Activated CD4-positive, alpha-beta T cell treated with anti-CD3 and anti-CD28 coated beads for 1 hour (primary cell): ENCODE measurements around the gene MRPL36.
"Not testable (repeated sequence)": the region's sequence is repeated elsewhere in the genome, so short reads cannot be mapped to it uniquely, and the experiment has no call there.

Experiments used
- DNase-seq: peaks from one replicate; pipeline ENCODE4 v3.0.0-alpha.2; 2020

The MRPL36 gene

GRCh38 chr5:1799602-1800471 is at the start of gene MRPL36:
Gene MRPL36 (minus strand): TSS chr5:1799837. CDS start chr5:1798935, 902 bp downstream.
- DNase-seq = peak; percentile 87

GRCh38 chr5:1847611-1848010 is 48.0 kb upstream of the MRPL36 start:
- no peak for DNase-seq

DNA sequence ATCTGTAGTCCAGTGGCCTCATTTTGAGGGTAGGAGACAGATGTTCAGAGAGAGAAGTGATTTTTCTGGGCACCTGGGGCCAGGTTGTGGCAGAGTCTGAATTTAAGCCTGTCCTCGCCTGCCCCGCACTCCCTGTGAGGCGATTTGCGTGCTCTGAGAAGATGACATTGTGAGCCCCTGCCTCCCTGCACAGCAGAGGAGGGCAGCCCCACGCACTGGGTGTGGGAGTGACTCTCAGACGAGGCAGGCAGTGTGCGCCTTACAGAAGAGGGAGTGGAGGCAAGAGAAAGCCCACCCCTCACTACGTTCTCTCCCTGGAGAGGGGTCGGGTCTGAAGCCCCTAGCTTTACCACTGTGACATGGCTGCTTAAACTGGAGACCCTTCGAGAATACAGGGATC is 47.4 kb upstream of the MRPL36 start:
- no peak for DNase-seq

DNA sequence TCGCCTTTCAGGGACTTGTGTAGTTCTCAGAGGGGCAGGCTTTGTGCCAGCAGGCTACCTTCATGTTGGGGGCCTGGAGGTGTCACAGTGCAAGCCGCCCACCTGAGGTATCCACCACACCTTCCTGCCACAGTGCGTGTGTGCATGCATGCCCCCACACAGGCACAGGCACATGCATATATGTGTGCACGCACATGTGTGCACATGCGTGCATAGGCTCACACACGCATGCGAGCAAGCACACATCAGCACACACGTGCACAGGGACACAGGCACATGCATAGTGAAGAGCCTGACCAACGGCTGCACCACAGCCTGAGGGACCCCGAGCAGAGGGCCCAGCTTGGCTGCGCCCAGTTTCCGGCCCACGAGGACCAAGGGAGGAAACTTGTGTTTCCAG is 46.9 kb upstream of the MRPL36 start:
- DNase-seq = no peak

DNA sequence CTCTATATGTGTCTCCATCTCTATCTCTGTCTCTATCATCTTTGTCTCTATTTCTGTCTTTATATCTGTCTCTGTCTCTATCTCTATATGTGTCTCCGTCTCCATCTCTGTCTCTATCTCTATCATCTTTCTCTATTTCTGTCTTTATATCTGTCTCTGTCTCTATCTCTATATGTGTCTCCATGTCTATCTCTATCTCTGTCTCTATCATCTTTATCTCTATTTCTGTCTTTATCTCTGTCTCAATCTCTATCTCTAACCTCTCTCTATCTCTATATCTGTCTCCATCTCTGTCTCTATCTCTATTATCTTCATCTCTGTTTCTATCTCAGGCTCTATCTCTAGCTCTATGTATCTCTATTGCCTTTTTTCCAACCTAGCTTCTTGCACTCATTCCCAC is 46.1 kb upstream of the MRPL36 start:
- DNase-seq = no peak

GRCh38 chr5:1844708-1845436 is 45.2 kb upstream of the MRPL36 start:
- DNase-seq = no peak

DNA sequence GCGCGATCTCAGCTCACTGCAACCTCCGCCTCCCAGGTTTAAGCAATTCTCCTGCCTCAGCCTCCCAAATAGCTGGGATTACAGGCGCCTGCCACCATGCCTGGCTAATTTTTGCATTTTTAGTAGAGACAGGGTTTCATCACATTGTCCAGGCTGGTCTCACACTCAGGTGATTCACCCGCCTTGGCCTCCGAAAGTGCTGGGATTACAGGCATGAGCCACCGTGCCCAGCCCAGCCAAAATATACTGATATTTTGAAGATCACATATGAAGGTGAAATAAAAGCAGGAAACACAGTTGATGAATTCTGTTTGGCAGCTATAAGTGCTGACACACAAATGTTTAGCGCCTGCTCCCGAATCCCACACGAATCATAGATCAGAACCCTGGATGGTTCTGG is 44.1 kb upstream of the MRPL36 start:
- DNase-seq = not testable (repeated sequence)

DNA sequence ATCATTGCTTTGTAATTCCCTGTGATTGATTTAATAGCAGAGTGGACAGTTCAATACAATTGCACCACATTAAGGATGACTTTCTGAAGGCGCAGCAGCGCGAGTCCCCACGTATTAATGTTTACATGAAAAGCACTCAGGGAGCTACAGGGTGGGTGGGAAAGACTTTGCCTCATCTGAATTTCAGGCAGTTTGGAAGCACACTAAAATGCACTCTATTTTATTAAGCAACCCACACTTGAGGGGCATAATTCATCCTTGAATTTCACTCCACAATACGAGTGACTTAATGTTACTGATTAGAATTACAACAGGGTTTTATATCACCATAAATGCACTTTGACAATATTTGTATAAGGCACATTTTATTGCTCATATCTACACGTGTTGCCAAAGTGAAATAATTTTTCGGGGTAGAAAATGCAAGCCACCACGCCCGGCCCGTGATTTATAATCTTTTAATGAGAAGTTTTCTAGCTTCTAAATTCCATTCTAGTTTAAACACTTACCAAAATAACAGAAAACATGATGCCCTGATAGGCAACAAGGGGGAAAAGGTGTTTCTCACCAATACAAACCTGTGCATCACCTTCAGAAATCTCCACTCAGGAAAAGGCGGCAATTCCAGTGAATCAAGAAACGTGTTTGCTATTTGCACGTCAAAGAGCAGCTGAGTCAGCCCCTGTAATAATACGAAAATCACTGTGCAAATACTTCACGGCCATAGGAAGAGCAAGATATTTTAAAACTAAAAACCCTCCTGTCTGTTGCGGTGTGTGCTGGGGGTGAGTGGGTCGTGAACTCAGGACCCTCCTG is 42.6 kb upstream of the MRPL36 start:
- DNase-seq = no peak

- DNase-seq = no peak
Measured at GRCh38 chr5:1840741-1841521, 41.3 kb upstream of the MRPL36 start.

DNA sequence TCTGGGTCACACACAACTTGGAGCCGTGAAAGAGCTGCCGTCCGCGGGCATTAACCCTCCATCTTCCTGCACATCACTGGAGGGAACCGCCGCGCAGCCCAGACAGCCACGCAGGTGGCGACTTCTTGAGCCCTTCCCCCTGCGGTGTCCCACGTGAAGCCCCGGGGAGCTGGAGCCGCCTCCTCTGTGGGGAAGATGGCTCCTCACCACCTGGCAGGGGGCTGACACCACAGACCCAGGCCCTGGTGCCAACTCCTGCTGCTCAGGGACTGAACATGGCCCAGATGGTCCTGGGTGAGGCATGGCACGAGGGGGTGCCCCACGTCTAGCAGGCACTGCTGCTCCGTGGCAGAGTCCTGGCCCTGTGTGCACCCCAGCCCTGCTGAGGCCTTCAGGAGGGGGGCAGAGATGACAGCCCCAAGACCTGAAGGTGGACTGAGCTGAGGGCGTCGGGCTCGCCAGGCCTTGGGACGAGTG is 40.5 kb upstream of the MRPL36 start:
- DNase-seq = no peak

- DNase-seq = no peak
Measured at GRCh38 chr5:1838013-1838412, 38.4 kb upstream of the MRPL36 start.

DNA sequence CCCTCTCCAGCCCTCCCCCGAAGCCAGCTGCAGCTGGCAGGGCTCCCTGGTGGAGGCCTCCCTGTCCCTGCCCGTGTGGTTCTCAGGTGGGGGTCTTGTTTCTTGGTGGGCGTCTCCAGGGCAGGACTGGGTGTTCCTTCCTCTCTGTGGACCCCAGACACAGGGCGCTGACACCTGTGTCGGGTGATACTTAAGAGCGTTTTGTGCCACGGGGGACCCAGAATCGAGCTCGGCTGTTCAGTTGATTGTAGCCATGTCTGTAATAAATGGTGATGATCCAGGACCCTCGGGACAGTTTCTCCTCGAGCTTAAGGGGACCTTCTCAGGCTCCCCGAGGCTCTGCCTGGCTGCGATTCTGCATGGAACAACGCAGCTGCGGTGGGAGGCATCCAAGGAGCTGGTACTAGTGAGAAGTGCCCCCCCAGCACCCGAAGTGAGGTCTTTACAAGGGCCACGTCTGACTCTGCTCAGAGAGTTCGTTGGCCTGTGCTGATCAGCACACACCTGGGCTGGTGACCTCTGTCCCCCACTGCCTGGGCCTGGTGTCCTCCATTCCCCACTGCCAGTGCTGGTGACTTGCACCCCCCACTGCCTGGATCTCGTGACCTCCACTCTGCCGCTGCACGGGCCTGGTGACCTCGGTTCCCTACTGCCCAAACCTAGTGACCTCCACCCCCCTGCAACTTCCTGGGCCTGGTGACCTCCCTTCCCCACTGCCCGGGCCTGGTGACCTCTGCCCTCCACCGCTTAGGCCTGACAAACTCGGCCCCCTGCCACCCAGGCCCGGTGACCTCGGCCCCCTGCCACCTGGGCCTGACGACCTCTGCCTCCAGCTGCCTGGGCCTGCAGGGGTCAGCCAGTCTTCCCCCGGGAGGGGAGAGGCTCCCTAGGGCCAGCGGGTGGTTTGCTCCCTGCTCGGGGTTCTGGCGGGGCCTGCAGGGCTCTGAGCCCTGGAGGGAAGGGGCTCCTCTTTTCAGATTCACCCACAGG is 37.5 kb upstream of the MRPL36 start:
- DNase-seq = no peak

GRCh38 chr5:1836176-1836890 is 36.7 kb upstream of the MRPL36 start:
- DNase-seq = no peak

- DNase-seq = no peak
Measured at GRCh38 chr5:1835431-1835830, 35.8 kb upstream of the MRPL36 start.

DNA sequence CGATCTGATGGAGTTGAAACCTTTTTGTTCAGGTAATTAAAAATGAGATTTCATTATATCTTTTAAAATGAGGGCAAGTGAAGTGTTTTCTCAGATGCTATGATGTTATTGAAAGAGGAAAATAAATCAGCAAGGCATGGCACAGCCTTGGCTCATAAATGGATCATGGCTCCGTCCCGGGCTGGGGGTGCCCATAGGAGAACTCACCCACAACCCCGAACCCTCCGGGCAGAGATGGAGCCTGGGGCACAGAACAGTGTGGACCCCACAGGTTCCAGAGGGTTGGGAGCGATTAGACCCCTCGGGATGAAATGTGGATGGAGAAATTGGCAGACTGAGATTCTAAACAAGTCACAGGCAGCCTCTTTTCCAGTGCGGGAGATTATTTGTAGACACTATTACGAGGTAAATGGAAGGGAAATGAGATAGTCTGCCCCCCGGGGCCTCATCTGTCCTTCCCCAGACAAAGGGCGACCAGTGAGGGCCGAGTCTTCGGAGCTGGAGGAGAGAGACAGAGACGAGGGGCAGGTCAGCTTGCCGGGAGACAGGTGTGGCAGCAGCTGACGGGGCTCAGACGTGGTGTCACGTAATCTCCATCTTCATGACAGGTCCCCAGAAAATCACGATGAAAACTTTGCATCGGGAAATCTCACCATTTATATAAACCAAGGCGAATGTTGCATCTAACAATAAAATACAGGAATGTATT is 35.2 kb upstream of the MRPL36 start:
- DNase-seq = no peak

GRCh38 chr5:1834022-1834551 is 34.5 kb upstream of the MRPL36 start:
- no peak for DNase-seq

GRCh38 chr5:1833264-1834021 is 33.8 kb upstream of the MRPL36 start:
- no peak for DNase-seq

DNA sequence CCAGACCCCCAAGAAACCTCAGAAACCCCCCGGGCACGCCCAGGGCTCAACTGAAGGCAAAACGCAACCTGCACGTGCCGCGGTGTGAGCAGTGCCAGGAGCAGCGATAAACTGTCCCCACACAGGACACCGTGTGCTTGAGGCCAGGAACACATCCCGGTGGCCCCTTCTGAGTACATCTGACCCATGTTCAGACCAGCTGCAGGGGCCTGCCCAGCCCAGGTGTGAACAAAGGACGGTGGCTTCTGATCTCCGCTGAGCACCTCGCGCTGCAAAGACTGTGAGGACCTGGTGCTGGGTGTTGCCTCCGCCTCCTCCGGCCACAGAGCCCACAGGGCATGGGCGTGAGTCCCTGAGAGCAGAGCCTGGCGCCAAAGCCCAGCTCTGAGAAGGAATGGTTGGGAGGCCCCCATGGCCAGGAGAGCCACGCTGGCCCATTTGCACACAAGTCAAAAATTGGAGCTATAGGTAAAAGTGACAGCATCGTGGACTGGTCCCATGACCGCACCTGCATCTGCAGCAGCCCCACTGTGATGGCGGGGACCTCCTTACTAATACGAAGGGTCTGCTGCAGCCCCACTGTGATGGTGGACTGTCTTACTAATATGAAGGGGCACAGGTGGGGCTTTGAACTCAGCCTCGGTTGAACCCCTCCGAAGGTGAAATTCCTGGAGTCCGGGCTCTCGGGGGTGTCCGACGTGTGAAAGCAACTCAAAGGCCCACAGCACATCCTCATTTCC is 33.0 kb upstream of the MRPL36 start:
- DNase-seq = no peak
